ENCODE measurements around the gene CBY3.
"Not testable (repeated sequence)": the region's sequence is repeated elsewhere in the genome, so short reads cannot be mapped to it uniquely, and the experiment has no call there.

DNA sequence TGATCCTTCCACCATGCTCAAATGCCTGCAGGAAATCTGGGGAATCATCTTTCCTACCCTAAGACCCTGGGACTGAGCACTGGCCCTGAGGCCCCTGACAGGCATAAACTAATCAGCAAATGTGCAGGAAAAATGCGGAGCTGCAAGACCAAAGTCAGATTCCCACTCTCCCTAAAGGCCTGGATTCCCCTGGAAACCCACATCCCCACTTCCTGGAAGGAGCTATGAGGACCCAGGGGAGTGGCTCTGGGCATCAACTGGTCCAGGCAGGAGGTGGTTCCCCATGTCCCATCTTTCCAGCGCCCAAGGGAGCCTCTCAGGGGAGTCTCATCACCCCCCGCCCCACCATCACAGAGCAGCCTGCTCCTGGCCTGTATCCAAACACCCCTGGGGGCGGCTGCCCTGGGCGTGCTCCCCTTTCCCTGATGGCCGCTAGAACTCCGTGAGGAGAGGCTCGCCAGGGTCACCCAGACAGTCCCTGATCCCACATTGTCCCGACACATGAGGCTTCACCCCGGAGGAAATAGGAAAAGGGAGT is 31.6 kb downstream of the CBY3 start:
- not testable (repeated sequence) for TF ChIP-seq CTCF, POLR2A (IDR thresholded peaks at IDR 0.05)
